Activated CD4-positive, alpha-beta T cell treated with anti-CD3 and anti-CD28 coated beads, Interleukin-2, Interleukin-4, amounts not matched to agents 100 ng/mL and 50 ng/mL, durations not matched to agents 16 hours and 8 hours (primary cell): Measurements from ENCODE around the gene FAM47E.

Experiments used
- DNase-seq: peaks from one replicate; pipeline ENCODE4 v3.0.0-alpha.2; 2020; ENCODE audit warnings: low spot score

The FAM47E gene

GRCh38 chr4:76301068-76301774 lies 49.7 kb downstream of the FAM47E start:
- peak; percentile 90 for DNase-seq

- DNase-seq = no peak
These were observed 50.2 kb downstream of the FAM47E start for GRCh38 chr4:76301775-76302162.

- no peak for DNase-seq
These were observed 51.4 kb downstream of the FAM47E start for GRCh38 chr4:76302826-76303438.

- DNase-seq = peak; percentile 71
These were observed 53.6 kb downstream of the FAM47E start for GRCh38 chr4:76305033-76305687.

- peak; percentile 38 for DNase-seq
These were observed 54.7 kb downstream of the FAM47E start, which contains the start of gene STBD1 for GRCh38 chr4:76305971-76306881. Gene STBD1, plus strand, starts transcription at chr4:76306733. Its CDS starts 37 bp downstream, at chr4:76306770.

- DNase-seq = peak; percentile 24
These were observed 55.5 kb downstream of the FAM47E start for GRCh38 chr4:76306882-76307659.

GRCh38 chr4:76307660-76308014 lies 56.1 kb downstream of the FAM47E start:
- no peak for DNase-seq

- no peak for DNase-seq
These were observed 57.0 kb downstream of the FAM47E start for GRCh38 chr4:76308548-76308947.

- DNase-seq = no peak
These were observed 58.5 kb downstream of the FAM47E start for GRCh38 chr4:76309939-76310550.

- no peak for DNase-seq
These were observed 59.2 kb downstream of the FAM47E start for GRCh38 chr4:76310683-76311082.

- DNase-seq = no peak
These were observed 60.4 kb downstream of the FAM47E start for GRCh38 chr4:76311896-76312331.

- DNase-seq = no peak
These were observed 60.9 kb downstream of the FAM47E start for GRCh38 chr4:76312457-76312856.

- no peak for DNase-seq
These were observed 62.0 kb downstream of the FAM47E start for GRCh38 chr4:76313547-76313946.

GRCh38 chr4:76315267-76315918 lies 63.9 kb downstream of the FAM47E start:
- no peak for DNase-seq

GRCh38 chr4:76316131-76316530 lies 64.6 kb downstream of the FAM47E start:
- DNase-seq = no peak

GRCh38 chr4:76322236-76322635 lies 70.7 kb downstream of the FAM47E start:
- no peak for DNase-seq

- no peak for DNase-seq
These were observed 73.6 kb downstream of the FAM47E start for GRCh38 chr4:76325072-76325471.

- DNase-seq = no peak
These were observed 75.0 kb downstream of the FAM47E start for GRCh38 chr4:76326515-76326914.
